WTC11 (cell line): Measurements from ENCODE around the gene ANKZF1. TPM values are rescaled to one million over a fixed set of nuclear protein-coding genes. Genes with fewer than 3 reads are reported as not detected.

Experiments
- FOXJ3 ChIP-seq: sonication (generic); formaldehyde crosslinking; IDR thresholded peaks from 2 replicates; pipeline ENCODE4 v1.9.0; 2021; ENCODE audit warnings: missing genetic modification reagents, mild to moderate bottlenecking, borderline replicate concordance
- JAZF1 ChIP-seq: fragments of 250-450 bp; sonication (Bioruptor Pico); IDR thresholded peaks from 2 replicates; pipeline ENCODE4 v1.9.0; 2021; ENCODE audit warnings: moderate library complexity, mild to moderate bottlenecking, inconsistent platforms
- MXD4 ChIP-seq: fragments of 250-450 bp; sonication (Bioruptor Pico); IDR thresholded peaks from 2 replicates; pipeline ENCODE4 v1.8.0; 2021; ENCODE audit warnings: mild to moderate bottlenecking, moderate library complexity, borderline replicate concordance
- MYBL2 ChIP-seq: sonication (generic); formaldehyde crosslinking; IDR thresholded peaks from 2 replicates; pipeline ENCODE4 v1.8.1; 2023; ENCODE audit warnings: mild to moderate bottlenecking, moderate library complexity, missing genetic modification reagents
- NR2C2 ChIP-seq: sonication (generic); formaldehyde crosslinking; IDR thresholded peaks from 2 replicates; pipeline ENCODE4 v1.8.0; 2022; ENCODE audit warnings: mild to moderate bottlenecking, missing genetic modification reagents
- PRRX2 ChIP-seq: fragments of 250-450 bp; sonication (Bioruptor Pico); IDR thresholded peaks from 2 replicates; pipeline ENCODE4 v1.8.0; 2021; ENCODE audit warnings: mild to moderate bottlenecking
- RORB ChIP-seq: fragments of 250-450 bp; sonication (Bioruptor Pico); IDR thresholded peaks from 2 replicates; pipeline ENCODE4 v1.9.0; 2021; ENCODE audit warnings: mild to moderate bottlenecking
- SMAD4 ChIP-seq: sonication (generic); formaldehyde crosslinking; IDR thresholded peaks from 2 replicates; pipeline ENCODE4 v1.8.0; 2022; ENCODE audit warnings: mild to moderate bottlenecking, missing genetic modification reagents
- SP1 ChIP-seq: sonication (generic); formaldehyde crosslinking; conservative IDR thresholded peaks from 2 replicates; pipeline ENCODE4 v1.8.1; 2022; ENCODE audit warnings: missing genetic modification reagents
- TP53 ChIP-seq: sonication (generic); formaldehyde crosslinking; IDR thresholded peaks from 2 replicates; pipeline ENCODE4 v1.8.1; 2023; ENCODE audit warnings: mild to moderate bottlenecking, missing genetic modification reagents
- ZNF138 ChIP-seq: sonication (generic); formaldehyde crosslinking; conservative IDR thresholded peaks from 2 replicates; pipeline ENCODE4 v1.8.1; 2022; ENCODE audit warnings: mild to moderate bottlenecking, moderate library complexity, missing genetic modification reagents
- ZNF423 ChIP-seq: fragments of 250-450 bp; sonication (Bioruptor Pico); IDR thresholded peaks from 2 replicates; pipeline ENCODE4 v2.1.2; 2022; ENCODE audit warnings: mild to moderate bottlenecking, moderate library complexity
- total RNA-seq: library from RNA; stranded (reverse); gene quantifications from 3 replicates; pipeline ENCODE4 v1.2.3, GENCODE V29; 2021
- TF ChIP-seq, protein P1 (sequence below): fragments of 250-450 bp; sonication (Bioruptor Pico); IDR thresholded peaks from 2 replicates; pipeline ENCODE4 v1.8.0; 2021; ENCODE audit warnings: mild to moderate bottlenecking
- TF ChIP-seq, protein P2 (sequence below): fragments of 250-450 bp; sonication (Bioruptor Pico); IDR thresholded peaks from 2 replicates; pipeline ENCODE4 v1.9.0; 2021; ENCODE audit warnings: mild to moderate bottlenecking
- TF ChIP-seq, protein P3 (sequence below): sonication (generic); formaldehyde crosslinking; IDR thresholded peaks from 2 replicates; pipeline ENCODE4 v1.8.1; 2022; ENCODE audit warnings: mild to moderate bottlenecking, missing genetic modification reagents, moderate library complexity, borderline replicate concordance
- TF ChIP-seq, protein P4 (sequence below): fragments of 250-450 bp; sonication (Bioruptor Pico); IDR thresholded peaks from 2 replicates; pipeline ENCODE4 v1.9.0; 2021; ENCODE audit warnings: moderate library complexity, mild to moderate bottlenecking, inconsistent platforms, borderline replicate concordance
- TF ChIP-seq, protein P5 (sequence below): sonication (generic); formaldehyde crosslinking; IDR thresholded peaks from 2 replicates; pipeline ENCODE4 v1.8.1; 2022; ENCODE audit warnings: mild to moderate bottlenecking, moderate library complexity, missing genetic modification reagents
- TF ChIP-seq, protein P6 (sequence below): sonication (generic); formaldehyde crosslinking; conservative IDR thresholded peaks from 2 replicates; pipeline ENCODE4 v1.8.1; 2022; ENCODE audit warnings: mild to moderate bottlenecking, missing genetic modification reagents
- TF ChIP-seq, protein P7 (sequence below): sonication (generic); formaldehyde crosslinking; IDR thresholded peaks from 2 replicates; pipeline ENCODE4 v1.8.1; 2023; ENCODE audit warnings: mild to moderate bottlenecking, moderate library complexity, missing genetic modification reagents

The ANKZF1 gene
- total RNA-seq, 1 experiment from 2014 or later, result 70.4 TPM

DNA sequence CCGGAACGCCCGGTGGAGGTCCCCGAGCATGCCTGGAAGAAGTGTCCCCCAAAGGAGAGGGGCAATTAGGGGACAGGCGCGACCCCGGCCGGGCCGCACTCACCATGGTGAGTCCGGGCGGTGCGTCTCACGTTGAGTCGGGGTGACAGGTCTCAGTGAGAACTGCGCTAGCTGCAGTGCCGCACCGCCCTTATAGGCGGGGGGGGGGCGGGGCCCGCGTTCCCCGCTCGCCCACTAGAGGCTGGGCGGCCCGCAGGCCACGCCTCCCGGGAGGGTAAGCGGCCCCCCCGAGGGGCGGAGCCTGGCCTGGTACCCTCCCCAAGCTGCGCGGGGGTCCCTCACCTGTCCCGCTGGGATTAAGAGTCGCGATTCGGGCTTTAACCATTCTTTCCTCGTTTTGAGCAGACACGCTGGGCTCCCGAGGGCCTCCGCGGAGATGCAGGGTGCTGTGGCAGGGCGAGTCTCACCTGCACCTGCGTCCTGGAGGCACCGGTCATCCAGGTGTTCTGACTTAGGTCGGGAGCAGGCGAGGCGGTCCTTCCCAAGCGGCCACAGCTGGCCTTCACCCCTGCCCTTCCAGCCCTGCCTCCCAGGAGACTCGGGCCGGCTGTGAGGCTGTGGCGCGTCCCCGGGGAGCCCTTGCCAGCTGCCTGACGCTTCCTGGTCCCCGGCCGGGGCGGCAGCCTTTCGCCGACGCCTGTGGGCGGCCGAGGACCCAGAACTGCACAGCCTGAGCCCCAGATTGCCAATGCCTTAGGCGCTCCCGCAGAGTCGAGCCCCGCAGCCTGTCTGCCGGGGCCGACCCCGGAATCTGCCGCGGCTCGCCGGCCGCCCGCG lies 24.4 kb downstream of the ANKZF1 start, which contains the start of gene TUBA4A (continued):
- TF ChIP-seq, protein P1, sequence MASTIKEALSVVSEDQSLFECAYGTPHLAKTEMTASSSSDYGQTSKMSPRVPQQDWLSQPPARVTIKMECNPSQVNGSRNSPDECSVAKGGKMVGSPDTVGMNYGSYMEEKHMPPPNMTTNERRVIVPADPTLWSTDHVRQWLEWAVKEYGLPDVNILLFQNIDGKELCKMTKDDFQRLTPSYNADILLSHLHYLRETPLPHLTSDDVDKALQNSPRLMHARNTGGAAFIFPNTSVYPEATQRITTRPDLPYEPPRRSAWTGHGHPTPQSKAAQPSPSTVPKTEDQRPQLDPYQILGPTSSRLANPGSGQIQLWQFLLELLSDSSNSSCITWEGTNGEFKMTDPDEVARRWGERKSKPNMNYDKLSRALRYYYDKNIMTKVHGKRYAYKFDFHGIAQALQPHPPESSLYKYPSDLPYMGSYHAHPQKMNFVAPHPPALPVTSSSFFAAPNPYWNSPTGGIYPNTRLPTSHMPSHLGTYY (CRISPR knock-in tag), result no peak
- TF ChIP-seq, protein P2, sequence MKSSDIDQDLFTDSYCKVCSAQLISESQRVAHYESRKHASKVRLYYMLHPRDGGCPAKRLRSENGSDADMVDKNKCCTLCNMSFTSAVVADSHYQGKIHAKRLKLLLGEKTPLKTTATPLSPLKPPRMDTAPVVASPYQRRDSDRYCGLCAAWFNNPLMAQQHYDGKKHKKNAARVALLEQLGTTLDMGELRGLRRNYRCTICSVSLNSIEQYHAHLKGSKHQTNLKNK, result no peak
- TF ChIP-seq MXD4 (CRISPR knock-in tag) (no peak), SP1 (CRISPR knock-in tag) (peak; percentile 93), PRRX2 (CRISPR knock-in tag) (no peak), MYBL2 (CRISPR knock-in tag) (no peak), NR2C2 (CRISPR knock-in tag) (no peak), RORB (CRISPR knock-in tag) (no peak), FOXJ3 (CRISPR knock-in tag) (no peak), TP53 (CRISPR knock-in tag) (peak; percentile 36; the same call in 1 of the 2 replicates), SMAD4 (no peak), ZNF138 (CRISPR knock-in tag) (0 out of 2 replicates have a peak, but pooled peaks have one; percentile 52), ZNF423 (CRISPR knock-in tag) (peak; percentile 32), JAZF1 (no peak)
- TF ChIP-seq, protein P3, sequence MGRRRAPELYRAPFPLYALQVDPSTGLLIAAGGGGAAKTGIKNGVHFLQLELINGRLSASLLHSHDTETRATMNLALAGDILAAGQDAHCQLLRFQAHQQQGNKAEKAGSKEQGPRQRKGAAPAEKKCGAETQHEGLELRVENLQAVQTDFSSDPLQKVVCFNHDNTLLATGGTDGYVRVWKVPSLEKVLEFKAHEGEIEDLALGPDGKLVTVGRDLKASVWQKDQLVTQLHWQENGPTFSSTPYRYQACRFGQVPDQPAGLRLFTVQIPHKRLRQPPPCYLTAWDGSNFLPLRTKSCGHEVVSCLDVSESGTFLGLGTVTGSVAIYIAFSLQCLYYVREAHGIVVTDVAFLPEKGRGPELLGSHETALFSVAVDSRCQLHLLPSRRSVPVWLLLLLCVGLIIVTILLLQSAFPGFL, result no peak
- TF ChIP-seq, protein P4, sequence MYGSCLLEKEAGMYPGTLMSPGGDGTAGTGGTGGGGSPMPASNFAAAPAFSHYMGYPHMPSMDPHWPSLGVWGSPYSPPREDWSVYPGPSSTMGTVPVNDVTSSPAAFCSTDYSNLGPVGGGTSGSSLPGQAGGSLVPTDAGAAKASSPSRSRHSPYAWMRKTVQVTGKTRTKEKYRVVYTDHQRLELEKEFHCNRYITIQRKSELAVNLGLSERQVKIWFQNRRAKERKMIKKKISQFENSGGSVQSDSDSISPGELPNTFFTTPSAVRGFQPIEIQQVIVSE (CRISPR knock-in tag), result no peak
- TF ChIP-seq, protein P5, sequence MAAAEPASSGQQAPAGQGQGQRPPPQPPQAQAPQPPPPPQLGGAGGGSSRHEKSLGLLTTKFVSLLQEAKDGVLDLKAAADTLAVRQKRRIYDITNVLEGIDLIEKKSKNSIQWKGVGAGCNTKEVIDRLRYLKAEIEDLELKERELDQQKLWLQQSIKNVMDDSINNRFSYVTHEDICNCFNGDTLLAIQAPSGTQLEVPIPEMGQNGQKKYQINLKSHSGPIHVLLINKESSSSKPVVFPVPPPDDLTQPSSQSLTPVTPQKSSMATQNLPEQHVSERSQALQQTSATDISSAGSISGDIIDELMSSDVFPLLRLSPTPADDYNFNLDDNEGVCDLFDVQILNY (CRISPR knock-in tag), result no peak
- TF ChIP-seq, protein P6, sequence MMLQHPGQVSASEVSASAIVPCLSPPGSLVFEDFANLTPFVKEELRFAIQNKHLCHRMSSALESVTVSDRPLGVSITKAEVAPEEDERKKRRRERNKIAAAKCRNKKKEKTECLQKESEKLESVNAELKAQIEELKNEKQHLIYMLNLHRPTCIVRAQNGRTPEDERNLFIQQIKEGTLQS (CRISPR knock-in tag), result no peak
- TF ChIP-seq, protein P7, sequence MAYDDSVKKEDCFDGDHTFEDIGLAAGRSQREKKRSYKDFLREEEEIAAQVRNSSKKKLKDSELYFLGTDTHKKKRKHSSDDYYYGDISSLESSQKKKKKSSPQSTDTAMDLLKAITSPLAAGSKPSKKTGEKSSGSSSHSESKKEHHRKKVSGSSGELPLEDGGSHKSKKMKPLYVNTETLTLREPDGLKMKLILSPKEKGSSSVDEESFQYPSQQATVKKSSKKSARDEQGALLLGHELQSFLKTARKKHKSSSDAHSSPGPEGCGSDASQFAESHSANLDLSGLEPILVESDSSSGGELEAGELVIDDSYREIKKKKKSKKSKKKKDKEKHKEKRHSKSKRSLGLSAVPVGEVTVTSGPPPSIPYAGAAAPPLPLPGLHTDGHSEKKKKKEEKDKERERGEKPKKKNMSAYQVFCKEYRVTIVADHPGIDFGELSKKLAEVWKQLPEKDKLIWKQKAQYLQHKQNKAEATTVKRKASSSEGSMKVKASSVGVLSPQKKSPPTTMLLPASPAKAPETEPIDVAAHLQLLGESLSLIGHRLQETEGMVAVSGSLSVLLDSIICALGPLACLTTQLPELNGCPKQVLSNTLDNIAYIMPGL (CRISPR knock-in tag), result no peak
